SK-N-SH (cell line): Measurements from ENCODE around the gene RCOR1. TPM values are rescaled to one million over a fixed set of nuclear protein-coding genes. Genes with fewer than 3 reads are reported as not detected.

Source experiments
- CTCF ChIA-PET: fragments of 300-600, 350-600 bp; formaldehyde crosslinking; extraction: SDS; loops from one replicate; lab custom pipeline; 2021; lab: Yijun Ruan, JAX
- POLR2A ChIA-PET: fragments of 350-600 bp; sonication (Branson Sonifier 250); formaldehyde crosslinking; extraction: SDS; loops from one replicate; lab custom pipeline; 2020; ENCODE audit warnings: antibody characterized with exemption, inconsistent platforms; lab: Yijun Ruan, JAX
- DNase-seq: peaks from one replicate; pipeline ENCODE4 v3.0.0; 2012
- H2AFZ ChIP-seq: fragments of 200-600 bp; sonication (generic); 2 replicates; pipeline ENCODE4 v1.8.1; 2016; ENCODE audit warnings: antibody characterized with exemption, mild to moderate bottlenecking, low read depth
- H3F3A ChIP-seq: fragments of 200-600 bp; sonication (generic); replicated peaks from 2 replicates; pipeline ENCODE3; 2016; ENCODE audit warnings: antibody characterized with exemption, mild to moderate bottlenecking; ENCODE audit not compliant: insufficient read depth
- H3K27ac ChIP-seq, 2 experiments: fragments of 200-500 bp in 1 of 2; fragments of 200-600 bp in 1 of 2; sonication (Bioruptor generic) in 1 of 2; sonication (generic), shearing (Covaris generic) in 1 of 2; 2 replicates each; pipeline versions ENCODE4 v1.5.1 to v1.6.1; 2014 to 2016; ENCODE audit warnings: low read depth in 2 of 2, inconsistent platforms in 1 of 2, low read length in 1 of 2, mild to moderate bottlenecking in 1 of 2, mixed read lengths in 1 of 2
- H3K27me3 ChIP-seq: fragments of 200-600 bp; sonication (generic), shearing (Covaris generic); 2 replicates; pipeline ENCODE4 v1.6.1; 2016; ENCODE audit warnings: mixed run types; ENCODE audit not compliant: insufficient read depth
- H3K36me3 ChIP-seq, 2 experiments: fragments of 200-500 bp in 1 of 2; fragments of 200-600 bp in 1 of 2; sonication (Bioruptor generic) in 1 of 2; sonication (generic) in 1 of 2; replicated peaks in 1 of 2; 2 replicates each; pipeline versions ENCODE3 to v1.5.1; 2014 to 2016; ENCODE audit warnings: low read length in 1 of 2, mild to moderate bottlenecking in 1 of 2; ENCODE audit not compliant: insufficient read depth in 2 of 2, control insufficient read depth in 1 of 2
- H3K4me1 ChIP-seq, 2 experiments: fragments of 200-500 bp in 1 of 2; fragments of 200-600 bp in 1 of 2; sonication (Bioruptor generic) in 1 of 2; sonication (generic), shearing (Covaris generic) in 1 of 2; 2 replicates each; pipeline versions ENCODE4 v1.5.1 to v1.6.1; 2014 to 2016; ENCODE audit warnings: low read depth in 1 of 2, low read length in 1 of 2, mixed run types in 1 of 2; ENCODE audit not compliant: insufficient read depth in 2 of 2, control insufficient read depth in 1 of 2
- H3K4me2 ChIP-seq: fragments of 200-600 bp; sonication (generic), shearing (Covaris generic); 2 replicates; pipeline ENCODE4 v1.6.1; 2017; ENCODE audit warnings: mixed run types
- H3K4me3 ChIP-seq, 2 experiments: fragments of 200-500 bp in 1 of 2; fragments of 200-600 bp in 1 of 2; sonication (Bioruptor generic) in 1 of 2; sonication (generic), shearing (Covaris generic) in 1 of 2; 2 replicates each; pipeline versions ENCODE4 v1.5.1 to v1.8.1; 2014 to 2016; ENCODE audit warnings: low read depth in 2 of 2, inconsistent platforms in 1 of 2, low read length in 1 of 2, mild to moderate bottlenecking in 1 of 2, mixed read lengths in 1 of 2, moderate library complexity in 1 of 2
- H3K79me2 ChIP-seq: fragments of 200-600 bp; sonication (generic); 2 replicates; pipeline ENCODE4 v1.8.1; 2017; ENCODE audit warnings: mild to moderate bottlenecking; ENCODE audit not compliant: insufficient read depth
- H3K9ac ChIP-seq: fragments of 200-600 bp; sonication (generic); 2 replicates; pipeline ENCODE4 v1.6.1; 2017; ENCODE audit warnings: mixed run types
- H3K9me2 ChIP-seq: fragments of 200-600 bp; sonication (generic); 2 replicates; pipeline ENCODE4 v1.6.1; 2017; ENCODE audit warnings: mixed run types
- H3K9me3 ChIP-seq: fragments of 200-600 bp; sonication (generic); 2 replicates; pipeline ENCODE4 v1.6.1; 2017; ENCODE audit warnings: mixed run types, mild to moderate bottlenecking, moderate library complexity
- H4K20me1 ChIP-seq: fragments of 200-600 bp; sonication (generic); 2 replicates; pipeline ENCODE4 v1.6.1; 2017; ENCODE audit warnings: mild to moderate bottlenecking, mixed run types; ENCODE audit not compliant: insufficient read depth
- ELF1 ChIP-seq: IDR thresholded peaks from 2 replicates; pipeline ENCODE4 v1.4.0; 2012
- EP300 ChIP-seq, 2 experiments: IDR thresholded peaks; 2 replicates each; pipeline versions ENCODE4 v1.4.0 to v1.6.1; 2012; ENCODE audit warnings: borderline replicate concordance in 1 of 2, low read depth in 1 of 2, low read length in 1 of 2
- EZH2phosphoT487 ChIP-seq: fragments of 200-600 bp; sonication (generic); IDR thresholded peaks from 2 replicates; pipeline ENCODE4 v1.6.1; 2017; ENCODE audit warnings: low read depth, mixed run types, mild to moderate bottlenecking, antibody characterized with exemption, moderate library complexity, borderline replicate concordance
- GATA2 ChIP-seq: sonication (generic); formaldehyde crosslinking; IDR thresholded peaks from 2 replicates; pipeline ENCODE4 v1.5.0; 2020; ENCODE audit warnings: mild to moderate bottlenecking, missing genetic modification reagents
- IRF3 ChIP-seq: fragments of 150-350 bp; IDR thresholded peaks from 2 replicates; pipeline ENCODE4 v1.6.1; 2016; ENCODE audit warnings: mild to moderate bottlenecking, low read depth, low read length
- MAX ChIP-seq: IDR thresholded peaks from 2 replicates; pipeline ENCODE4 v1.4.0; 2012; ENCODE audit warnings: low read depth
- MEF2A ChIP-seq: IDR thresholded peaks from 2 replicates; pipeline ENCODE4 v1.4.0; 2012; ENCODE audit warnings: low read depth, borderline replicate concordance
- MXI1 ChIP-seq: IDR thresholded peaks from 2 replicates; pipeline ENCODE4 v1.6.1; 2012; ENCODE audit warnings: mild to moderate bottlenecking, low read depth, low read length, improper control_type of control experiment
- NFIC ChIP-seq: IDR thresholded peaks from 2 replicates; pipeline ENCODE4 v1.4.0; 2012; ENCODE audit warnings: borderline replicate concordance
- NRF1 ChIP-seq: IDR thresholded peaks from 2 replicates; pipeline ENCODE4 v1.6.1; 2012; ENCODE audit warnings: low read depth, mild to moderate bottlenecking, low read length
- RAD21 ChIP-seq: IDR thresholded peaks from 2 replicates; pipeline ENCODE4 v1.6.1; 2012; ENCODE audit warnings: mild to moderate bottlenecking, low read length
- RCOR1 ChIP-seq: fragments of 150-350 bp; IDR thresholded peaks from 2 replicates; pipeline ENCODE4 v1.6.1; 2017; ENCODE audit warnings: antibody characterized with exemption, low read length
- RFX5 ChIP-seq: IDR thresholded peaks from 2 replicates; pipeline ENCODE4 v1.6.1; 2012; ENCODE audit warnings: mild to moderate bottlenecking, improper control_type of control experiment, low read length
- SIN3A ChIP-seq: IDR thresholded peaks from 2 replicates; pipeline ENCODE4 v1.6.1; 2012; ENCODE audit warnings: low read depth, mild to moderate bottlenecking, low read length, moderate library complexity, borderline replicate concordance
- SMC3 ChIP-seq: IDR thresholded peaks from 2 replicates; pipeline ENCODE4 v1.6.1; 2012; ENCODE audit warnings: low read depth, low read length, improper control_type of control experiment
- YY1 ChIP-seq: IDR thresholded peaks from 2 replicates; pipeline ENCODE4 v1.4.0; 2012; ENCODE audit warnings: low read depth, mild to moderate bottlenecking
- ZBTB33 ChIP-seq: IDR thresholded peaks from 2 replicates; pipeline ENCODE4 v1.4.0; 2012; ENCODE audit warnings: low read depth, borderline replicate concordance
- WGBS: methylation state at CpG from one replicate; pipeline ENCODE4 v1.1.6; 2017; ENCODE audit warnings: low lambda C conversion rate; 5-methylcytosine and 5-hydroxymethylcytosine counted together
- polyA plus RNA-seq, 3 experiments: library from polyadenylated mRNA; depleted of rRNA; stranded (reverse); fragments of >200 nt; gene quantifications; 2 replicates each; pipeline ENCODE4 v1.2.3, GENCODE V29; 2012
- TF ChIP-seq, protein P1 (sequence below): IDR thresholded peaks from 2 replicates; pipeline ENCODE4; 2012
- TF ChIP-seq, protein P2 (sequence below): IDR thresholded peaks from 2 replicates; pipeline ENCODE4 v1.6.1; 2012; ENCODE audit warnings: mild to moderate bottlenecking, low read depth, low read length, moderate library complexity
- TF ChIP-seq, protein P3 (sequence below): fragments of 150-350 bp; IDR thresholded peaks from 2 replicates; pipeline ENCODE4 v1.6.1; 2017; ENCODE audit warnings: antibody characterized with exemption, low read length, low read depth, borderline replicate concordance

Gene RCOR1
- polyA plus RNA-seq (2012; rRNA removed): 8.5 and 8.8 TPM in 2 replicates
- polyA plus RNA-seq (2012; cell fraction: cytosol; rRNA removed): 10.9 and 11.4 TPM in 2 replicates
- 9.1 and 15.4 TPM in 2 replicates for polyA plus RNA-seq (2012; cell fraction: nucleus; rRNA removed)

- Histone ChIP-seq H3K9ac (peak within 1 kb of the TSS; percentile 99), H4K20me1 (peaks cover 24% of the 10 kb centered on the region), H3K4me3 (peak within 1 kb of the TSS; percentile 83 to 94), H3K9me3 (no peaks in the 10 kb centered on the region), H3K36me3 (peaks cover 0 to 10% of the 10 kb centered on the region in 2 experiments), H2AFZ (peak within 1 kb of the TSS; percentile 85), H3F3A (peaks cover 9% of the 10 kb centered on the region), H3K4me1 (peaks cover 6 to 11% of the 10 kb centered on the region in 2 experiments), H3K27ac (peak within 1 kb of the TSS; percentile 98 to 99), H3K4me2 (peak within 1 kb of the TSS; percentile 95), H3K27me3 (no peaks in the 10 kb centered on the region), H3K79me2 (peaks cover 53% of the 10 kb centered on the region), H3K9me2 (no peaks in the 10 kb centered on the region)
- CTCF ChIA-PET: interaction anchor here (1.6 to 2.9 kb wide), 2 partner anchors 68 kb away, joined by 7 to 26 read pairs; no protein-coding TSS in a partner anchor
- DNase-seq: peak; percentile 99
- WGBS: 1% methylated on average over 32 of the region's 96 CpGs
- POLR2A ChIA-PET: interaction anchor here (0.8 to 1.3 kb wide), 3 partner anchors 27 to 69 kb away, joined by 3 to 4 read pairs (median 3); no protein-coding TSS in a partner anchor
- TF ChIP-seq RAD21 (no peak), MXI1 (peak; percentile 34; the same call in 1 of the 2 replicates), MAX (peak; percentile 65; the same call in 1 of the 2 replicates), EZH2phosphoT487 (no peak), EP300 (IDR thresholded peaks at IDR 0.05; ENCODE audit: borderline replicate concordance in 1 of 2, low read depth in 1 of 2, low read length in 1 of 2) (peak in 1 of 2 experiments; percentile 59; a peak in 1 of 4 replicates), SMC3 (no peak), RCOR1 (no peak), SIN3A (0 out of 2 replicates have a peak, but pooled peaks have one; percentile 61), NRF1 (0 out of 2 replicates have a peak, but pooled peaks have one; percentile 4), ZBTB33 (no peak), NFIC (peak; percentile 32; the same call in 1 of the 2 replicates), IRF3 (no peak; the same call in 1 of the 2 replicates), MEF2A (no peak), GATA2 (no peak), RFX5 (0 out of 2 replicates have a peak, but pooled peaks have one; percentile 6), ELF1 (no peak; the same call in 1 of the 2 replicates), YY1 (peak; percentile 47; the same call in 1 of the 2 replicates)
- TF ChIP-seq, protein P1, sequence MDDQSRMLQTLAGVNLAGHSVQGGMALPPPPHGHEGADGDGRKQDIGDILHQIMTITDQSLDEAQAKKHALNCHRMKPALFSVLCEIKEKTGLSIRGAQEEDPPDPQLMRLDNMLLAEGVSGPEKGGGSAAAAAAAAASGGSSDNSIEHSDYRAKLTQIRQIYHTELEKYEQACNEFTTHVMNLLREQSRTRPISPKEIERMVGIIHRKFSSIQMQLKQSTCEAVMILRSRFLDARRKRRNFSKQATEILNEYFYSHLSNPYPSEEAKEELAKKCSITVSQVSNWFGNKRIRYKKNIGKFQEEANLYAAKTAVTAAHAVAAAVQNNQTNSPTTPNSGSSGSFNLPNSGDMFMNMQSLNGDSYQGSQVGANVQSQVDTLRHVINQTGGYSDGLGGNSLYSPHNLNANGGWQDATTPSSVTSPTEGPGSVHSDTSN: peak; percentile 78
- TF ChIP-seq, protein P2, sequence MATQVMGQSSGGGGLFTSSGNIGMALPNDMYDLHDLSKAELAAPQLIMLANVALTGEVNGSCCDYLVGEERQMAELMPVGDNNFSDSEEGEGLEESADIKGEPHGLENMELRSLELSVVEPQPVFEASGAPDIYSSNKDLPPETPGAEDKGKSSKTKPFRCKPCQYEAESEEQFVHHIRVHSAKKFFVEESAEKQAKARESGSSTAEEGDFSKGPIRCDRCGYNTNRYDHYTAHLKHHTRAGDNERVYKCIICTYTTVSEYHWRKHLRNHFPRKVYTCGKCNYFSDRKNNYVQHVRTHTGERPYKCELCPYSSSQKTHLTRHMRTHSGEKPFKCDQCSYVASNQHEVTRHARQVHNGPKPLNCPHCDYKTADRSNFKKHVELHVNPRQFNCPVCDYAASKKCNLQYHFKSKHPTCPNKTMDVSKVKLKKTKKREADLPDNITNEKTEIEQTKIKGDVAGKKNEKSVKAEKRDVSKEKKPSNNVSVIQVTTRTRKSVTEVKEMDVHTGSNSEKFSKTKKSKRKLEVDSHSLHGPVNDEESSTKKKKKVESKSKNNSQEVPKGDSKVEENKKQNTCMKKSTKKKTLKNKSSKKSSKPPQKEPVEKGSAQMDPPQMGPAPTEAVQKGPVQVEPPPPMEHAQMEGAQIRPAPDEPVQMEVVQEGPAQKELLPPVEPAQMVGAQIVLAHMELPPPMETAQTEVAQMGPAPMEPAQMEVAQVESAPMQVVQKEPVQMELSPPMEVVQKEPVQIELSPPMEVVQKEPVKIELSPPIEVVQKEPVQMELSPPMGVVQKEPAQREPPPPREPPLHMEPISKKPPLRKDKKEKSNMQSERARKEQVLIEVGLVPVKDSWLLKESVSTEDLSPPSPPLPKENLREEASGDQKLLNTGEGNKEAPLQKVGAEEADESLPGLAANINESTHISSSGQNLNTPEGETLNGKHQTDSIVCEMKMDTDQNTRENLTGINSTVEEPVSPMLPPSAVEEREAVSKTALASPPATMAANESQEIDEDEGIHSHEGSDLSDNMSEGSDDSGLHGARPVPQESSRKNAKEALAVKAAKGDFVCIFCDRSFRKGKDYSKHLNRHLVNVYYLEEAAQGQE: peak; percentile 5; the same call in 1 of the 2 replicates
- TF ChIP-seq, protein P3, sequence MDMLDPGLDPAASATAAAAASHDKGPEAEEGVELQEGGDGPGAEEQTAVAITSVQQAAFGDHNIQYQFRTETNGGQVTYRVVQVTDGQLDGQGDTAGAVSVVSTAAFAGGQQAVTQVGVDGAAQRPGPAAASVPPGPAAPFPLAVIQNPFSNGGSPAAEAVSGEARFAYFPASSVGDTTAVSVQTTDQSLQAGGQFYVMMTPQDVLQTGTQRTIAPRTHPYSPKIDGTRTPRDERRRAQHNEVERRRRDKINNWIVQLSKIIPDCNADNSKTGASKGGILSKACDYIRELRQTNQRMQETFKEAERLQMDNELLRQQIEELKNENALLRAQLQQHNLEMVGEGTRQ: no peak
Measured at GRCh38 chr14:102591944-102592762, at the start of gene RCOR1. Gene RCOR1, plus strand, starts transcription at chr14:102592649. Its CDS starts 238 bp downstream, at chr14:102592887.
